ENCODE results near the gene BIRC6.
A peak's percentile ranks its signal among the peaks of the same experiment; 100 is the strongest.
"Not testable (repeated sequence)": the region's sequence is repeated elsewhere in the genome, so short reads cannot be mapped to it uniquely, and the experiment has no call there.

The BIRC6 gene

GRCh38 chr2:32453242-32454062 lies 96.6 kb downstream of the BIRC6 start:
- DNase-seq = no peak

DNA sequence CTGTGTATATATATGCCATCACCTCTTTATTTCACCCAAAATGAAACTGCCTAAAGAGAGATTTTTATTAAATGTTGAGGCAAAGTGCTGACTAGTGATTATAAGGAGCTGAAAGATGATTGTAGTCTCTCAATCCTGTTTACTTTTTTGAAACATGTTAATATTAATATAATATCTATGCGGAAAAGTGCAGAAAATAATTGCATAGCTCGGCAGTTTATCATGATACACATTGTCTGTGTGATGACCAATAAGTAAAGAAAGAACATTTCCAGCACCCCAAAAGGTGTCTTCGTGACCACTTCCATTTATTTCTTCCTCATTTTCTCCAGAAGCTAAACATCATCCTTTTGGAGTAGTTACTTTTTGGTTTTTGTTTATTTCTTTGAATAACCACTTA lies 99.0 kb downstream of the BIRC6 start:
- DNase-seq = no peak

GRCh38 chr2:32456808-32457207 lies 100.0 kb downstream of the BIRC6 start:
- DNase-seq = no peak

GRCh38 chr2:32457814-32458213 lies 101.0 kb downstream of the BIRC6 start:
- DNase-seq = no peak

DNA sequence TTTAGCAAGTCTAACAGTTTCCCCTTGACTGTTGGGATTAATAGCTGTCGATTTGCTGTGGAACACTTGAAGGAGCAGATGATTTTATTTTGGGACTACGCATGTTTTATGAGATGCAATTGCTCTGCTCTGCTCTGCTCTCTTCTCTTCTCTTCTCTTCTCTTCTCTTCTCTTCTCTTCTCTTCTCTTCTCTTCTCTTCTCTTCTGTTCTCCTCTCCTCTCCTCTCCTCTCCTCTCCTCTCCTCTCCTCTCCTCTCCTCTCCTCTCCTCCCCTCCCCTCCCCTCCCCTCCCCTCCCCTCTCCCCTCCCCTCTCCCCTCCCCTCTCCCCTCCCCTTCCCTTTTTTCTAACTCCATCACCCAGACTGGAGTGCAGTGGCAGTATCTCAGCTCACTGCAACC lies 104.0 kb downstream of the BIRC6 start:
- not testable (repeated sequence) for DNase-seq

- no peak for DNase-seq
Measured at GRCh38 chr2:32463110-32463509, 106.3 kb downstream of the BIRC6 start.

GRCh38 chr2:32464431-32464830 lies 107.6 kb downstream of the BIRC6 start:
- DNase-seq = no peak

GRCh38 chr2:32472605-32473004 lies 115.8 kb downstream of the BIRC6 start:
- DNase-seq = no peak

DNA sequence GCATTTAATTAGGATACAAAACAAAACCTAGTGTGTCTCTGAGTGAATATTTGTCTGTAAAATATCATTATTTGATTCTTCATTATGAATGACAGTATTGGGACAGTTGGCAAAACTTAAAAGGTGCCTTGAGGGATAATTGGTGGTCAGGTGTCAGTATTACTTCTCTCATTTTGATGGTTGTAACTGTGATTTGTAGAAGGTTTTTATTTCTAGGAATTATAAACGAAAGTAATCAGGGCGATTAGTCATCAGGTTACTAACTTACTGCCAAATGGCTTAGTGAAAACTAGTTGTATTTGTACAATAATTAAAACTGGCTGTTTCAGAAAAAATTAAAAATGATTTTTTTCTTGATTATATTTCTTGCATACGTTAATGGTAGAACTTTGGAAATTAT lies 117.6 kb downstream of the BIRC6 start:
- no peak for DNase-seq

DNA sequence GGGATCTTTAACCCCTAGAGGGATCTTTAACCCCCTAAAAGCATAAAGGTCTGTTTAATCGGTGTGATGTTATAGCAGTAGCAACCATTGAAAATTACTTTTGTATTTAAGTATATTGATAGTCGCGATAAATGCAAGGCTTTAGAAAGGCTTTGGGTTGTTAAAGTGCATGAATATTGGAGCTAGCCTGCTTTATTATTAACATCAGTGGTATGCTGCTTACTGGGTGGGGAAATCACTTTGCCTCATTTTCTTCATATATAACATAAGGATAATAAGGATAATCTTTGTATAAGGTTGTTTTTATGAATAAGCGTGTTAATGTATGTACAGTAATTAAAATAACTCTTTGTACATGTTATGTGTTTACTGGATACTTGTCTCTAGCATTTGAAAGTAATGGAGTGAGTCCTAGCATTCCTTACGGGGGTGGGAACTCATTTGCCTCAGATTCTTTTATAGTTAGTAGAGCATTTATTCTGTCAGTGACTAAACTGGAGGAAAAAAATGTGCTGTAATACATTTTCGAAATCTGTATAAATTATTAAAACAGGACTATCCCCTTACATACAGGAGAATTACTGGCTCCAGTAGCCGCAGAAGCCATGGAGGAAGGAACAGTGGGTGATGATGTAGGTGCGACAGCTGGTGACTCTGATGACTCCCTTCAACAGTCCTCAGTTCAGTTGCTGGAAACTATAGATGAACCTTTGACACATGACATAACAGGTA lies 122.2 kb downstream of the BIRC6 start:
- DNase-seq = no peak

DNA sequence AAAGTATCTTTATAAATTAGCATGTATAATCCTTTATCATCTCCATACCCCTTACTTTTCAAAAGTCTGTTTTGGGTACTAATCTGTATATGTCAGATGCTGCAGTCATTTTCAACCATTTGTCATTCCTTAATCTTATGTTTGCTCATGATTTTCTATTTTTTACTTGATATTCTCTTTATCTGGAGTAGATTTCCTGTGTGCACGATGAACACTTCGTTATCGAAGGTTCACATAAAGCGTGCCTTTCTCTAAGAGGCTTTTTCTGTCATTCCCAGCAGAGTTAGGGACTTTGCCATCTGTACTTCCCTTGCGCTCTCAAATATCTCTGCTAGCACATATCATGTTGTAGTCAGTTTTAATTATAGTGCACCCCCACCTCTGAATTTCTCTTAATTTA lies 123.2 kb downstream of the BIRC6 start:
- no peak for DNase-seq

- DNase-seq = peak; percentile 29
Measured at GRCh38 chr2:32482471-32482870, 125.6 kb downstream of the BIRC6 start.

DNA sequence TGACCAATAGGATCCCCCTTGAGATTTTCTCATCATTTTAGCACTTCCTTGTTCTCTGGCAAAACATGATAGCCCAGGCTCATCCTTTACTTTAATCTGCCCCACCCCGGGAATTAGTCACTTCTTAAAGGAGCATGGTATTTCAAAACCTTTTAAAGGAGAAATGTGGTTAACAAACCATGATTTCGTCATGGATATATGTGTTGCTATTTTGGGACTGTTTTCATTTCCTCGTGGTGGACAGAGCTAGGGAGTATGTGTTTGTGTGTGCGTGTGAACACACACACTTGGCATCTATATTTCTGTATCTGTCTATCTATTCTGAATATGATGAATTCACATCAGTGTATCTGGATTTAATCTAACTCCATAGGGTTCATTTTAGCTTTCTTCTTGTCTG lies 128.1 kb downstream of the BIRC6 start:
- DNase-seq = no peak

DNA sequence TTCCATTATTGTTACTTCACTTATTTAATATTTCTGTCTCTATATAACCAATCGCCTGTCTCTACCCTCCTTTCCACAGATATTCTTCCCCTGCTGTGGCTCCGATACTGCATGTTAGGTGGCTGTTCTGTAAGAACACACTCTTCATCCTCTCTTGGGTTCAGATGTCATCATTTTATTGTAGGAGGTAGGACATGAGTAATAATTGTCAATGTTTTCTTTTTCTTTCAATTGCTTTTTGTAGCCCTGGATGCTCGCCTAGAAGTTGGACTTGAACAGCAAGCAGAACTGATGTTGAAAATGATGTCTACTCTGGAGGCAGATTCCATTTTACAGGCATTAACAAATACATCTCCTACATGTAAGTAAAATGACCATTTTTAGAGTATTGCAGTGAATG lies 128.6 kb downstream of the BIRC6 start:
- no peak for DNase-seq

DNA sequence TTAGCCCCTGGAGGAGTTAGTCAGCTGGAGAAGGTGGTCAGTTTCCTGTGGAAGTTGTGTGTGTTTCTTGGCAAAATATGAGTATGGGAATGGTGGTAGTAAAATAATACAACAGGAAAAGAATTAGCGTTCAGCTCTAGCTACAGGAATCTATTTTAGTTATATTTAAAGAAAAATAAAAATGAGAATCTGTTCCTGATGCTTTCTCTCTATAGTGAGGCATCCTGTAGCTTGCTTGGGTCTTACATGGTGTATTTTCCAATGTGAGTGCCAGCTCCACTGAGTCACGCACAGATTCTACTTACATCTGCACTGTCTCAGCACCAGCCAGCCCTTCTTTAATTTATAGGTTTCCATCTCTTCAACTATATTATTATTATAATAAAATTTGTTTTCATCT lies 132.2 kb downstream of the BIRC6 start:
- no peak for DNase-seq

GRCh38 chr2:32491346-32491745 lies 134.5 kb downstream of the BIRC6 start:
- no peak for DNase-seq

- DNase-seq = no peak
Measured at GRCh38 chr2:32495139-32495538, 138.3 kb downstream of the BIRC6 start.

DNA sequence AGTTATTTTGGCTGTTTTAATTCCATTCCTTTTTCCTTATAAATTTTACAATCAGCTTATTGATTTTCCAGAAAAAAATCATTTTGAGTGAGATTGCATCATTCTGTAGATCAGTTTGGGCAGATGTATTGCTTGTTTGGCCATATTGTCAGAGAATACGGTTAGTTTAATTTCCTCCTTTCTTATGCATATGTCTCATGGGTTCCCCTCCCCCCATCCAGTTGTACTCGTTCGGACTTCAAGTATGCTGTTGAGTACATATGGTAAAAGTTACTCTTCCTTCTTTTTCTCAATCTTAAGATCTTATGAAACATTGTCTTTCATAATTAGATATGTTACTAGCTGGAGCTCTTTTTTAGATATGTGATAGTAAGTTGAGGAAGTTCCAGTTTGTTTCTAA lies 139.8 kb downstream of the BIRC6 start:
- DNase-seq = no peak

GRCh38 chr2:32498306-32498705 lies 141.5 kb downstream of the BIRC6 start:
- DNase-seq = no peak

GRCh38 chr2:32502941-32503340 lies 146.1 kb downstream of the BIRC6 start:
- no peak for DNase-seq

DNA sequence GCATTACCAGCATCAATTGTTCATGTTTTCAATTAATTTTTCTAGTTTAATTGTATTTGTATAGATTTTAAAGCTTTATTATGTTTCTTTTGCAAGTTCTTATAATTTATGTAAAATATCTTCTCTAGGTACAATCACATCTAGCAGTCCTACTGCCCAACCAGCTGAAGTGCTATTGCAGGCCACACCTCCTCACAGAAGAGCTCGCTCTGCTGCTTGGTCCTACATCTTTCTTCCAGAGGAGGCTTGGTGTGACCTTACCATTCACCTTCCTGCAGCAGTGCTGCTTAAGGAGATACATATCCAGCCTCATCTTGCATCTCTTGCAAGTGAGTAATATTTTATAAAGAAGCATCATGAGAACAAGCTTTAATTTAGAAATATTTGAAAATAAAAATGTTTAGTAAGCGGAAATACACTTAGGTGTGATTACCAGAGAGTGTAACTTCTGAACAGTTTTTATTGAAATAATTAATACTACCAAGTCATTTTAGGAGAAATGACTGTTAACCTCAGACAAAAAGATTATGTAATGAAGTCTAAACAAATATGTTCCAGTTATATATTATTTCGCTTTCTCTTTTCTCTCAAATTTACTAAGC lies 148.2 kb downstream of the BIRC6 start:
- no peak for DNase-seq

DNA sequence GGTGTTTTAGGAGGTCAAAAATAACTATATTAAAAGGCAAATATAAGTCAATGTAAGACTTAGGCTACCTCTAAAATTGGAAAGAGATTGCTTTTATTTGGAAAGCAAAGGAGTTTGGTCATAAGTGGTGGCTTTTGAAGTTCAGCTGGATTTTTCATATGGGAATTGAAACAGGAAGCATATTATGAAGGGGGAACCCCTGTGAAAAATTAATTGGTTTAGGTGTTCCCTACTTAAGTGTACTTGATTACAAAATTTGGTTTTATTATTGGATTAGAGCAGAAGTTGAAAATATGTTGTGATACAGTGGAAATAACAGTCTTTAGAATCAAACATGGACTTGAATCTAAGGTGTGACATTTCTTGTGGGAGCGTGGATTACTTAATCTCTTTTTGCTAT lies 149.6 kb downstream of the BIRC6 start:
- DNase-seq = no peak

GRCh38 chr2:32514946-32515345 lies 158.1 kb downstream of the BIRC6 start:
- DNase-seq = no peak

GRCh38 chr2:32516567-32516966 lies 159.7 kb downstream of the BIRC6 start:
- no peak for DNase-seq
